Left lung (tissue), 10 donors: ENCODE results near the gene RHOA. TPM values are rescaled to one million over a fixed set of nuclear protein-coding genes. Genes with fewer than 3 reads are reported as not detected.

ENCODE experiments used
- ATAC-seq: fragments of 200-7000 bp; cut with Tn5 transposase; one replicate; pipeline ENCODE4 v1.9.1; 2020; ENCODE audit warnings: moderate library complexity
- DNase-seq, 4 donors: peaks; one replicate each; pipeline ENCODE4 v3.0.0-alpha.2; 2013 to 2020
- H3K27ac ChIP-seq, 2 donors: fragments of 200-600 bp; sonication (generic) in 1 of 2; one replicate each; pipeline versions ENCODE4 v1.5.0 to v1.8.0; 2020 to 2021
- H3K27me3 ChIP-seq, 2 donors: fragments of 200-600 bp; sonication (generic) in 1 of 2; one replicate each; pipeline versions ENCODE4 v1.5.0 to v1.8.0; 2020 to 2021
- H3K36me3 ChIP-seq, 2 donors: fragments of 200-600 bp; sonication (generic) in 1 of 2; one replicate each; pipeline versions ENCODE4 v1.5.0 to v1.8.0; 2020 to 2021
- H3K4me1 ChIP-seq, 2 donors: fragments of 200-600 bp; one replicate each; pipeline ENCODE4 v1.8.0; 2021
- H3K4me3 ChIP-seq, 2 donors: fragments of 200-600 bp; sonication (generic) in 1 of 2; one replicate each; pipeline versions ENCODE4 v1.5.0 to v1.8.0; 2020 to 2021; ENCODE audit warnings: mild to moderate bottlenecking in 1 of 2
- H3K9me3 ChIP-seq, 2 donors: fragments of 200-600 bp; sonication (generic) in 1 of 2; one replicate each; pipeline versions ENCODE4 v1.5.0 to v1.8.0; 2020 to 2021
- intact Hi-C, 2 donors: fragments of 100-400 bp; cut with DNase I; formaldehyde crosslinking; loops; one replicate each; pipeline versions ENCODE4 v1.11.2 to v1.14.2; 2022
- polyA plus RNA-seq, 6 donors: library from polyadenylated mRNA; unstranded; fragments of 120-200 nt; gene quantifications; one replicate each; pipeline ENCODE4 v1.2.1, GENCODE V29; 2013; ENCODE audit not compliant: insufficient read length in 6 of 6
- total RNA-seq, 2 donors: library from RNA; stranded (reverse); fragmentation: NEBNext Ultra II Directional; extraction: Animal tissue kit (Norgen Biotek cat#: 25700); gene quantifications; one replicate each; pipeline ENCODE4 v1.2.1, GENCODE V29; 2021
- TF ChIP-seq, protein P1 (sequence below), 2 donors: fragments of 200-600 bp; sonication (generic) in 1 of 2; IDR thresholded peaks; one replicate each; pipeline versions ENCODE4 v1.5.0 to v1.8.0; 2021; ENCODE audit warnings: antibody characterized with exemption in 2 of 2
- donor health status: DM: no; HTN: yes; CAD: no.
- donor health status: DM: no; HTN: no; CAD: no.

The RHOA gene
- total and polyA plus RNA-seq, 8 donors, result 467 to 625 (median 514) TPM

DNA sequence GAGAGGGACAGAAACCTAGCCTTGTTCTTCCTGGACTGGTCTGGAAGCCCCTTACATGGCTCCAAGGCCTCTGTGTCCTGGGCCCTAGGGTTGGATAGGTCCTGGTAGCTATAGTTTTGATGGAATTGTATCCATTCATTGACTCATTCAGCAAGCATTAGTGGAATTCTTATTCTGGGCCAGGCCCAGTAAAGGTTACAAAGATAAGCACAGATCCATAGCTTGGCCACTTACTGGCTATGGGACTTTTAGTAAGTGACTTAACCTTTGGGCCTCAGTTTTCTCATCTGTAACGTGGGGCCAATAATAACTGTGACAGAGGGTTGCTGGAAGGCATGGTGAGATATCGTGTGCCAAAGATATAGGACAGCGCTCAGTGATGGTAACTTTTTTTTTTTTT, 44.7 kb upstream of the RHOA start:
- no peaks in the 10 kb centered on the region for H3K27me3 ChIP-seq
- H3K36me3 ChIP-seq, result no peaks in the 10 kb centered on the region
- ATAC-seq (no peak), DNase-seq (no peak)
- intact Hi-C loops, result no loop called here
- H3K4me3 ChIP-seq, result no peak overlapping the region
- TF ChIP-seq, protein P1, sequence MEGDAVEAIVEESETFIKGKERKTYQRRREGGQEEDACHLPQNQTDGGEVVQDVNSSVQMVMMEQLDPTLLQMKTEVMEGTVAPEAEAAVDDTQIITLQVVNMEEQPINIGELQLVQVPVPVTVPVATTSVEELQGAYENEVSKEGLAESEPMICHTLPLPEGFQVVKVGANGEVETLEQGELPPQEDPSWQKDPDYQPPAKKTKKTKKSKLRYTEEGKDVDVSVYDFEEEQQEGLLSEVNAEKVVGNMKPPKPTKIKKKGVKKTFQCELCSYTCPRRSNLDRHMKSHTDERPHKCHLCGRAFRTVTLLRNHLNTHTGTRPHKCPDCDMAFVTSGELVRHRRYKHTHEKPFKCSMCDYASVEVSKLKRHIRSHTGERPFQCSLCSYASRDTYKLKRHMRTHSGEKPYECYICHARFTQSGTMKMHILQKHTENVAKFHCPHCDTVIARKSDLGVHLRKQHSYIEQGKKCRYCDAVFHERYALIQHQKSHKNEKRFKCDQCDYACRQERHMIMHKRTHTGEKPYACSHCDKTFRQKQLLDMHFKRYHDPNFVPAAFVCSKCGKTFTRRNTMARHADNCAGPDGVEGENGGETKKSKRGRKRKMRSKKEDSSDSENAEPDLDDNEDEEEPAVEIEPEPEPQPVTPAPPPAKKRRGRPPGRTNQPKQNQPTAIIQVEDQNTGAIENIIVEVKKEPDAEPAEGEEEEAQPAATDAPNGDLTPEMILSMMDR (IDR thresholded peaks at IDR 0.05), result no peak
- H3K9me3 ChIP-seq, result no peaks in the 10 kb centered on the region
- no peak overlapping the region for H3K27ac ChIP-seq
- peaks cover 5 to 14% of the 10 kb centered on the region in 2 donors for H3K4me1 ChIP-seq

GRCh38 chr3:49454898-49455681, 43.3 kb upstream of the RHOA start:
- DNase-seq (no peak), ATAC-seq (peak; percentile 11)
- Histone ChIP-seq H3K9me3 (no peaks in the 10 kb centered on the region), H3K4me3 (no peak overlapping the region), H3K27ac (no peak overlapping the region), H3K36me3 (no peaks in the 10 kb centered on the region), H3K4me1 (peaks cover 0 to 9% of the 10 kb centered on the region in 2 donors), H3K27me3 (no peaks in the 10 kb centered on the region)
- TF ChIP-seq, protein P1 (IDR thresholded peaks at IDR 0.05), result no peak
- intact Hi-C loops, result no loop called here

GRCh38 chr3:49454458-49454857, 42.7 kb upstream of the RHOA start:
- H3K27me3 ChIP-seq, result no peaks in the 10 kb centered on the region
- H3K9me3 ChIP-seq, result no peaks in the 10 kb centered on the region
- ATAC-seq (peak; percentile 90), DNase-seq (no peak)
- peaks cover 0 to 9% of the 10 kb centered on the region in 2 donors for H3K4me1 ChIP-seq
- intact Hi-C loops, result no loop called here
- no peaks in the 10 kb centered on the region for H3K36me3 ChIP-seq
- H3K27ac ChIP-seq, result no peak overlapping the region
- TF ChIP-seq, protein P1 (IDR thresholded peaks at IDR 0.05), result no peak
- no peak overlapping the region for H3K4me3 ChIP-seq

- no peak for DNase-seq
- Histone ChIP-seq H3K4me1 (peaks cover 0 to 16% of the 10 kb centered on the region in 2 donors), H3K36me3 (no peaks in the 10 kb centered on the region), H3K4me3 (no peak overlapping the region), H3K9me3 (no peaks in the 10 kb centered on the region), H3K27me3 (no peaks in the 10 kb centered on the region), H3K27ac (no peak overlapping the region)
- TF ChIP-seq, protein P1 (IDR thresholded peaks at IDR 0.05), result no peak
- intact Hi-C loops, result no loop called here
- no peak for ATAC-seq
Observed at GRCh38 chr3:49453621-49454020, 41.8 kb upstream of the RHOA start.

DNA sequence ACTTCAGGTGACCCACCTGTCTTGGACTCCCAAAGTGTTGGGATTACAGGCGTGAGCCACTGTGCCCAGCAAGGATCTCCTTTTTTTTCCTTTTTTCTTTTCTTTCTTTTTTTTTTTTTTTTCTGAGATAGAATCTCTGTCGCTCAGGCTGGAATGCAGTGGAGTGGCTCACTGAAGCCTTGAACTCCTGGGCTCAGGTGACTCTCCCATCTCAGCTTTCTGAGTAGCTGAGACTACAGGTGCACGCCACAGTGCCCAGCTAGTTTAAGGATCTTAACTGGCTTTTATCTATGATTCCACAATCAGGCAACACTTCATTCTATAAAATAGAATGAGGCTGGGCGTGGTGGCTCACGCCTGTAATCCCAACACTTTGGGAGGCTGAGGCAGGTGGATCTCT, 33.6 kb upstream of the RHOA start:
- Histone ChIP-seq H3K4me3 (no peak overlapping the region), H3K4me1 (peaks cover 0 to 38% of the 10 kb centered on the region in 2 donors), H3K27me3 (no peaks in the 10 kb centered on the region), H3K36me3 (no peaks in the 10 kb centered on the region), H3K27ac (peak overlapping the region; percentile 13 to 70), H3K9me3 (no peaks in the 10 kb centered on the region)
- DNase-seq (no peak), ATAC-seq (peak; percentile 9)
- intact Hi-C loops, result loop anchor here in 1 of 2 donors (5.0 to 10.0 kb wide), 2 partner anchors 103 to 151 kb away; partner anchors contain the start of gene USP4
- TF ChIP-seq, protein P1 (IDR thresholded peaks at IDR 0.05), result no peak
